Activated CD4-positive, alpha-beta T cell treated with anti-CD3 and anti-CD28 coated beads for 1 hour (primary cell): ENCODE data around the gene SUSD6.
"Not testable (repeated sequence)": the region's sequence is repeated elsewhere in the genome, so short reads cannot be mapped to it uniquely, and the experiment has no call there.

Experiments
- DNase-seq: peaks from one replicate; pipeline ENCODE4 v3.0.0-alpha.2; 2020

SUSD6 gene

GRCh38 chr14:69716478-69717187, 105.2 kb downstream of the SUSD6 start:
- no peak for DNase-seq

- not testable (repeated sequence) for DNase-seq
Measured at GRCh38 chr14:69718614-69719013, 107.2 kb downstream of the SUSD6 start.

DNA sequence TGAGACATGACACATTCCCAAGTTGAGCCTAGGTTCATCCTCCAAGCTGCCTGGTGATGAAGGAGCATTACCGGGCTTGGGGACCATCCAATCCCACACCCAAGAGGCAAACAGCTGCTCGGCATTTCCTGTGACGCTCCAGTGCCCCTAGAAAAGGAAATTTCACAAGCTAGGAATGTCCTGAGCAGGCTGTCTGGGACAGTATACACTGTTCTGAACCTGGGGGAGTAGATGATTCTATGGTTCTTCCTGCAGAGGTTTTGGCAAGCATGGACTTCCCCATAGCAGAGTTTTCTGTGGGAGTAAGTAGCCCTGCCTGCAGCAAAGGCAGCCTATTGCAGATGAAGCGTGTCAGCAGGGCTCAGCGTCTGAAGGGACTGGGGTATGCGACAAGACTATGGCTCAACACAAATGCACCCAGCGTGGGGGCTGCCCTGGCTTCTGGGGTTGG, 108.1 kb downstream of the SUSD6 start:
- DNase-seq = no peak

- DNase-seq = no peak
Measured at GRCh38 chr14:69720912-69721311, 109.5 kb downstream of the SUSD6 start.

- DNase-seq = peak; percentile 76
Measured at GRCh38 chr14:69726761-69727511, 115.5 kb downstream of the SUSD6 start.

DNA sequence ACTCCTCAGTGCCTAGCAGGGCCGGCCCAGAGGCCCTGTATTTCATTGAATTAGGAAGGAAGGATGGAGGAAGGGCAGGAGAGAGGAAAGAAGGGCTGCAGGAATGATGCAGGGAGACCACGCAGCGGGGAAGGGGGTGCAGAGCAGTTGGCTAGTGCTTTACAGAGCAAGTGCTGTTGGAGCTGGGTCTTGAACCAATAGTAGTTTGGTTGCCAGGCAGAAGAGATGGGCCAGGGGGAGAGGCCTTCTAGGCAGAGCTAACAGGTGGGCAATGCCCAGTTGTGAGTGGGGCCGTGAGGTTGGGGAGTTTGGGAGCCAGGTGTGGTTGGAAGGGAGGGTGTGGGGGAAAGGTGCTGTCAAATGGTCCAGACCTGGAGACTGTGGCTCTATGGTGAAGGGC, 116.5 kb downstream of the SUSD6 start:
- no peak for DNase-seq

- DNase-seq = not testable (repeated sequence)
Measured at GRCh38 chr14:69731919-69732598, 120.7 kb downstream of the SUSD6 start.

DNA sequence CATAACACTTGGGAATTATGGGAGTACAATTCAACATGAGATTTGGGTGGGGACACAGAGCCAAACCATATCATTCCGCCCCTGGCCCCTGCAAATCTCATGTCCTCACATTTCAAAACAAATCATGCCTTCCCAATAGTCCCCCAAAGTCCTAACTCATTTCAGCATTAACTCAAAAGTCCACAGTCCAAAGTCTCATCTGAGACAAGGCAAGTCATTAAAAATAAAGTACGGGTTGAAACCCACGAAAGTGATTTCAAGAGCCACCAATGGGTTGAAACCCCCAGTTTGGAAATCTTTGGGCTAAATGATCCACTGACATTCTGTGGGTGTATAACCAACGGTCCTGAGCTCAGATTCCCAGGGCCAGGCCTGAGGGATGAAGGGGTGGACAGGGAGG, 125.0 kb downstream of the SUSD6 start:
- not testable (repeated sequence) for DNase-seq

- no peak for DNase-seq
Measured at GRCh38 chr14:69741055-69741454, 129.7 kb downstream of the SUSD6 start.

DNA sequence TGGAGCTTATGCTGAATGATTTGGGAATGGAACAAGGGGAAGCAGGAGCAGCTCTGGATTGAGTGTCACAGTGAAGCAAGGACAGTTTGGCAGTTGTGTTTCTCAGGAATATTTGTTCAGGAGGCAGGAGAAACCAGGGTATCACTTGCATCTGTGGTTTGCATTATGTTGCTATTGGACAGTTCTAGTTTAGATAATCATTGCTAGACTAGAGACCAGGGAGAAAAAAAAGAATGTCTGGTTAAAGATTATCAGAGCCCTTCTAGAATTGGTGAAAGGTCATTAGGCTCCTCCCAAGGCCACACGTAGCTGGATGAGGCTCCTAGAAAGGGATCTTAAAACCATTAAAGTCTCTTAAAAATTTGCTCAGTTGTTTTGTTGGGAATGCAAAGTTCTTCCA, 138.6 kb downstream of the SUSD6 start:
- DNase-seq = no peak

DNA sequence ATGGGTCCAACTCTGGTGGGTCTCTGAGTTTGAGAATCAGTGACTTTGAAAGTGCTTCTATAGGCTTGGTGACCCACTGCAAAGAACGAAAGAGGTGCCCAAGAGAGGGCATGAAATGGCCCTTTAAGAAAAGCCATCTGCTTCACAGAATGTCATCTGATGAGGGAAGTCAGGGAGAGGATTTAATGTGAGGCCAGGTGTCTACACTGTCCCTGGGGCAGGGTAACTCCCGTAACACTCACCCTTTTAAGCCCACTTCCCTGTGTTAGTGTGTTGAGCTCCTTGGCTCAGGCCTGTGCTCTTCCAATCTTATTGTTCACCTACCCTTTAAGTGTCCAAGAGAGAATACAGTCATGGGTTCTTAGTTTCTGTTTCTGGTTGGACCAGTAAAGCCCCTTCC, 139.1 kb downstream of the SUSD6 start:
- no peak for DNase-seq

GRCh38 chr14:69752773-69753172, 141.4 kb downstream of the SUSD6 start:
- DNase-seq = no peak

- no peak for DNase-seq
Measured at GRCh38 chr14:69753860-69754259, 142.5 kb downstream of the SUSD6 start.

GRCh38 chr14:69754487-69754886, 143.1 kb downstream of the SUSD6 start:
- DNase-seq = no peak

GRCh38 chr14:69755296-69755695, 143.9 kb downstream of the SUSD6 start:
- DNase-seq = no peak

- no peak for DNase-seq
Measured at GRCh38 chr14:69755784-69756183, 144.4 kb downstream of the SUSD6 start.

GRCh38 chr14:69756298-69756697, 144.9 kb downstream of the SUSD6 start:
- no peak for DNase-seq

GRCh38 chr14:69760810-69761209, 149.4 kb downstream of the SUSD6 start:
- no peak for DNase-seq

GRCh38 chr14:69763761-69764510, 152.5 kb downstream of the SUSD6 start:
- no peak for DNase-seq
